ENCODE data around the gene RNU7-1.

- TF ChIP-seq POLR2A (IDR thresholded peaks at IDR 0.05; ENCODE audit: low read depth, low read length), result no peak
- TF ChIP-seq POLR2AphosphoS5 (IDR thresholded peaks at IDR 0.05; ENCODE audit: low read depth, low read length), result no peak
These were observed 9.3 kb downstream of the RNU7-1 start for GRCh38 chr12:6952863-6953441.
